SK-N-SH treated with all-trans-retinoic acid at 6 μM for 48 hours (cell line): ENCODE results near the gene C2CD5.

Experiments used
- BACH2 ChIP-seq: fragments of 250-450 bp; sonication (Bioruptor Pico); IDR thresholded peaks from 2 replicates; pipeline ENCODE4 v1.9.0; 2021; ENCODE audit warnings: mild to moderate bottlenecking, borderline replicate concordance
- CREB5 ChIP-seq: fragments of 250-450 bp; sonication (Bioruptor Pico); IDR thresholded peaks from 2 replicates; pipeline ENCODE4 v1.5.1; 2020; ENCODE audit warnings: low read depth, mild to moderate bottlenecking, moderate library complexity
- CSDC2 ChIP-seq: fragments of 250-450 bp; sonication (Bioruptor Pico); IDR thresholded peaks from 2 replicates; pipeline ENCODE4 v1.5.0; 2020; ENCODE audit warnings: mild to moderate bottlenecking, moderate library complexity
- PATZ1 ChIP-seq: fragments of 250-450 bp; sonication (Bioruptor Pico); IDR thresholded peaks from 2 replicates; pipeline ENCODE4 v1.8.0; 2020; ENCODE audit warnings: mild to moderate bottlenecking, moderate library complexity, borderline replicate concordance
- PPARA ChIP-seq: fragments of 250-450 bp; sonication (Bioruptor Pico); IDR thresholded peaks from 2 replicates; pipeline ENCODE4 v1.5.0; 2020; ENCODE audit warnings: mild to moderate bottlenecking, borderline replicate concordance
- RARB ChIP-seq: fragments of 250-450 bp; sonication (Bioruptor Pico); IDR thresholded peaks from 2 replicates; pipeline ENCODE4 v1.8.0; 2021; ENCODE audit warnings: mild to moderate bottlenecking, moderate library complexity
- TOX ChIP-seq: fragments of 250-450 bp; sonication (Bioruptor Pico); IDR thresholded peaks from 2 replicates; pipeline ENCODE4 v1.8.0; 2021; ENCODE audit warnings: mild to moderate bottlenecking, moderate library complexity, borderline replicate concordance
- ZFP30 ChIP-seq: fragments of 450-650 bp; formaldehyde crosslinking; IDR thresholded peaks from 2 replicates; pipeline ENCODE4 v1.5.0; 2022; ENCODE audit warnings: mild to moderate bottlenecking, moderate library complexity
- ZNF565 ChIP-seq: fragments of 450-650 bp; formaldehyde crosslinking; conservative IDR thresholded peaks from 2 replicates; pipeline ENCODE4 v1.5.0; 2020; ENCODE audit warnings: low read depth, mild to moderate bottlenecking, moderate library complexity
- ZNF70 ChIP-seq: fragments of 450-650 bp; formaldehyde crosslinking; IDR thresholded peaks from 2 replicates; pipeline ENCODE4 v1.5.0; 2020; ENCODE audit warnings: mild to moderate bottlenecking, moderate library complexity

- TF ChIP-seq ZFP30 (CRISPR knock-in tag) (no peak), PPARA (CRISPR knock-in tag) (no peak), ZNF565 (CRISPR knock-in tag) (no peak), TOX (CRISPR knock-in tag) (no peak), CSDC2 (no peak), BACH2 (CRISPR knock-in tag) (no peak), PATZ1 (CRISPR knock-in tag) (no peak), RARB (CRISPR knock-in tag) (no peak), ZNF70 (CRISPR knock-in tag) (no peak), CREB5 (CRISPR knock-in tag) (no peak)
These were observed 900 bp downstream of the C2CD5 start for GRCh38 chr12:22543246-22544037.
